Activated CD8-positive, alpha-beta memory T cell treated with anti-CD3 and anti-CD28 coated beads, Interleukin-2, amount 10 ng/mL, durations not matched to agents 7 days and 5 days (primary cell): ENCODE data around the gene TMEM150A. TPM values are rescaled to one million over a fixed set of nuclear protein-coding genes. Genes with fewer than 3 reads are reported as not detected.
A peak's percentile ranks its signal among the peaks of the same experiment; 100 is the strongest.

Source experiments
- ATAC-seq: fragments of 150-1000 bp; cut with Tn5 transposase; one replicate; pipeline ENCODE4 v1.10.0; 2021; ENCODE audit warnings: moderate library complexity
- CTCF ChIA-PET: fragments of 350-600 bp; sonication (Branson Sonifier 250); formaldehyde crosslinking; loops from one replicate; lab custom pipeline; 2021; ENCODE audit warnings: antibody characterized with exemption; lab: Charles Lee
- DNase-seq: peaks from one replicate; pipeline ENCODE4 v3.0.0-alpha.2; 2020
- H3K27ac Mint-ChIP-seq: one replicate; pipeline ENCODE4 v1.8.0; 2021; ENCODE audit warnings: mild to moderate bottlenecking, mixed read lengths
- H3K27me3 Mint-ChIP-seq: one replicate; pipeline ENCODE4 v1.8.0; 2021; ENCODE audit warnings: mixed read lengths
- H3K36me3 Mint-ChIP-seq: one replicate; pipeline ENCODE4 v1.8.0; 2021; ENCODE audit warnings: mild to moderate bottlenecking, mixed read lengths
- H3K4me1 Mint-ChIP-seq: one replicate; pipeline ENCODE4 v1.8.0; 2021; ENCODE audit warnings: mixed read lengths
- H3K4me3 Mint-ChIP-seq: one replicate; pipeline ENCODE4 v1.8.0; 2021; ENCODE audit warnings: mild to moderate bottlenecking, moderate library complexity, mixed read lengths
- H3K9me3 Mint-ChIP-seq: one replicate; pipeline ENCODE4 v1.8.0; 2022; ENCODE audit warnings: low read depth, mixed read lengths
- total RNA-seq, 2 experiments: library from RNA; stranded (reverse); gene quantifications; one replicate each; pipeline ENCODE4 v1.2.3, GENCODE V29; 2021

The TMEM150A gene
- 1 to 10 TPM in 1 of 2 experiments, under 1 TPM in 1; 0.91 to 1.7 TPM for total RNA-seq

DNA sequence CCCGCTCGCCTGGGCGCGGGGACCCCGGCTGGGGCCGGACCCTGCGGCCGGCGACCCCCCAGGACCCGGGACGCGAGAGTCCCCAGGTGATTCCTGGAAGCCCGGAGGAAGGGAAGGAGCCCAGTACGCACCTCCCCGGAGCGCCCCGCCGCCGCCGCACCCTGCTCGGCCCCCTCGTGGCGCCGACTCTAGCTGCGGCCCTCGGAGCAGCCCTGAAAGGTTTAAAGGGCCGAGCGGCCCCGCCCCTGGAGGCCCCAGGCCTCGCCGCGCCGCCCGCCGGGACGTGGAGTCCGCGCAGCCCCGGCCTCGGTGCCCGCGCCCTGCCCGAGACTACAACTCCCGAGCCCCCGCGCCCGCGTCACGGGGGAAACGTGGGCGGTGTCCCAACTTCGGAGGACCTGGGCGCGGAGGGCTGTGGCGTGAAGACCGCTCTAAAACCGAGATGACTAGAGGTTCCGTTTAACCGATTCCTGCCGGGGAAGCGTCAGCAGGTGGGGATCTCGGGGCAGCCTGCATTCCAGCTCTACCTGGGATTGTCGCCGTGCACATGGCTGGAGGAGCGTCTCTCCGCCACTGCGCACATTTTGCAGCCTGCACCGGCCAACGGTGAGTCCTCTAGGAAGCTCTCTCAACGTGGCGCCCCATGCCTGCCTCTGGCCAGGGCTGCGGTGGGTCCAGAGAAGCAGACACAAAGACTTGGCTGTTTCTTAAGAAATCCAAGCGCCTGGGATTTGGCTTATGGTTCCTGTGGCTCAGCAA is at the start of gene TMEM150A:
Gene TMEM150A, minus strand, starts transcription at position 223 of the 759 bp plus-strand sequence. CDS start 750 bp downstream, outside the sequence.
- H3K4me3 Mint-ChIP-seq, result peak within 1 kb of the TSS; percentile 77

GRCh38 chr2:85652056-85652455 is 49.6 kb upstream of the TMEM150A start:
- Mint-ChIP-seq H3K36me3 (peaks cover 39% of the 10 kb centered on the region), H3K4me3 (no peak overlapping the region), H3K4me1 (peaks cover 14% of the 10 kb centered on the region), H3K27ac (no peak overlapping the region), H3K27me3 (no peaks in the 10 kb centered on the region), H3K9me3 (no peaks in the 10 kb centered on the region)
- no peak for ATAC-seq
- DNase-seq, result no peak
- CTCF ChIA-PET, result interaction anchor here (1.0 to 1.5 kb wide), 3 partner anchors 14 to 162 kb away, joined by 3 to 6 read pairs (median 6); no protein-coding TSS in a partner anchor

More for the DNA sequence above, at the start of gene TMEM150A:
- Mint-ChIP-seq H3K27me3 (peaks cover 2% of the 10 kb centered on the region), H3K4me1 (peaks cover 20% of the 10 kb centered on the region), H3K9me3 (no peaks in the 10 kb centered on the region), H3K36me3 (peaks cover 6% of the 10 kb centered on the region), H3K27ac (no peak within 1 kb of the TSS)
- DNase-seq (peak; percentile 88), ATAC-seq (peak; percentile 97)
- CTCF ChIA-PET, result interaction anchor here (1.5 kb wide), 1 partner anchor 8 kb away, joined by 3 read pairs; no protein-coding TSS in a partner anchor

- no peaks in the 10 kb centered on the region for H3K27me3 Mint-ChIP-seq
- H3K27ac Mint-ChIP-seq, result no peak overlapping the region
- no peaks in the 10 kb centered on the region for H3K9me3 Mint-ChIP-seq
- peaks cover 11% of the 10 kb centered on the region for H3K4me1 Mint-ChIP-seq
- ATAC-seq (no peak), DNase-seq (no peak)
- H3K4me3 Mint-ChIP-seq, result no peak overlapping the region
- CTCF ChIA-PET, result interaction anchor here (0.6 to 4.0 kb wide), 6 partner anchors 8 to 78 kb away, joined by 3 to 28 read pairs (median 5); no protein-coding TSS in a partner anchor
- peaks cover 45% of the 10 kb centered on the region for H3K36me3 Mint-ChIP-seq
Observed at GRCh38 chr2:85651097-85651496, 48.6 kb upstream of the TMEM150A start.

DNA sequence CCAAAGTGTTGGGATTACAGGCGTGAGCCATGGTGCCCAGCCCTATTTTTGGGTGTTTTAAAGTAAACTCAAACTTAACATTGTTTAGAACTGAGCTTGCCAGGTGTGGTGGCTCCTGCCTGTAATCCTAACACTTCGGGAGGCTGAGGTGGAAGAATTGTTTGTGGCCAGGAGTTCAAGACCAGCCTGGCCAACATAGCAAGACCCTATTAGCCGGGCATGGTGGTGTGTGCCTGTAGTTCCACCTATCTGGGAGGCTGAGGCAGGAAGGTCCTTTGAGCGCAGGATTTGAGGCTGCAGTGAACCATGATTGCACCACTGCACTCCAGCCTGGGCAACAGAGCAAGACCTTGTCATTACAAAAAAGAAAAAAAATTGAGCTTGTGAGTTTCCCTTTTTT is 48.0 kb upstream of the TMEM150A start:
- peaks cover 49% of the 10 kb centered on the region for H3K36me3 Mint-ChIP-seq
- CTCF ChIA-PET, result interaction anchor here (1.0 to 4.0 kb wide), 8 partner anchors 9 to 79 kb away, joined by 3 to 28 read pairs (median 5); no protein-coding TSS in a partner anchor
- H3K27me3 Mint-ChIP-seq, result no peaks in the 10 kb centered on the region
- DNase-seq (no peak), ATAC-seq (no peak)
- peaks cover 8% of the 10 kb centered on the region for H3K4me1 Mint-ChIP-seq
- H3K4me3 Mint-ChIP-seq, result no peak overlapping the region
- no peaks in the 10 kb centered on the region for H3K9me3 Mint-ChIP-seq
- no peak overlapping the region for H3K27ac Mint-ChIP-seq

- no peaks in the 10 kb centered on the region for H3K27me3 Mint-ChIP-seq
- no peaks in the 10 kb centered on the region for H3K9me3 Mint-ChIP-seq
- CTCF ChIA-PET, result interaction anchor here (1.0 to 4.0 kb wide), 16 partner anchors 10 to 164 kb away, joined by 3 to 28 read pairs (median 4); no protein-coding TSS in a partner anchor
- H3K27ac Mint-ChIP-seq, result no peak overlapping the region
- H3K4me1 Mint-ChIP-seq, result peaks cover 8% of the 10 kb centered on the region
- H3K36me3 Mint-ChIP-seq, result peaks cover 52% of the 10 kb centered on the region
- ATAC-seq, result no peak
- H3K4me3 Mint-ChIP-seq, result no peak overlapping the region
- no peak for DNase-seq
Observed at GRCh38 chr2:85649201-85650190, 47.0 kb upstream of the TMEM150A start.

DNA sequence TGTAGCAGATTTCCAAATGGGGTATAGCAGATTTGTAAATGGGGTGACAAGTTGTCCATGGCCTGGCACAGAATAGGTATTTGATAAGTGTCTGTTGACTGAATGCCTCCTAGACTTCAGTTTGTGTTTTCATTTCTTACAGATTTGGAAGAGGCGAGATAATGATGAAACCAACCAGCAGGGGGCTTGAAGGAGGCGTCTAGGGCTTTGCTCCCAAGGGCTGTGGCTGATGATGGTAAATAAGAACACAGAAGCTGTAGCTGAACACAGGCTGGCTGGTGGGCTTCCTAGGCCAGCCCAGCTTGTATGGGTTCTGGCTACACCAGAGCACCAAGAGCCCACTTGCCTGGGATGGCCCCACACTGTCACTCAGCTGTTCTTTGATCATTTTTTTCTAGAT is 46.1 kb upstream of the TMEM150A start:
- peak overlapping the region; percentile 22 for H3K27ac Mint-ChIP-seq

DNA sequence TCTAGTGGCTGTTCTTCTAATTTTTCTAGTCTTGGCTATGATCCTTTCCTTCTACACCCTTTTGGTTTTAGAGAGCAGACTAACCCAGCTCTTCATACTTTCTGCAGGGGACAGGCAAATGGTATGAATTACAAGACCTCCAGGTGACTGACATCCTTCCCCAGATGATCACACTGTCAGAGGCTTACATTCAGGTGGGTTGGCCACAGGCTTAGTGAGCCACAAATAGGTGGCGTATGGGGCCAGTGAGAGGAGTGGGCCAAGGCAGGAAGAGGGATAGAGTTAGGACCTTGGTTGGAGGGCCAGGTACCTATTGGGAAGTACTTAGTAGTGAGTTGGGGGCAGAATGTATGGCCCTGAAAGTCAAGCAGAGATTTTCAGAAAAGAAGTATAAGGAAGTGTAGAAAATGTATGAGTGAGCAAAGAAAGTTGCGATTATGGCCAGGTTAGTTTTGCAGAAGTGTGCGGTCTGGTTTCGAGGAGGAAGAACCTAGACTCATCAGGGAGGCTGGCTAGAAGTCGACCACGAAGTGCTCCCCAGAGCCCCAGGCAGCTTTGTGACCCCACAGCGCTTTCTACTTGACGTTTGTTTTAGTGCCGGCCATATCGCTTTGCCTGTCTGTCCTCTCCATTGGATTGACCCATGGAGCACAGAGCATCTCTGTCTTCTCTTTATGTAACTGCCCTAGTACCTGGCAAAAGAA is 45.5 kb upstream of the TMEM150A start:
- H3K4me3 Mint-ChIP-seq, result no peak overlapping the region

More for the DNA sequence above, 46.1 kb upstream of the TMEM150A start:
- ATAC-seq (peak; percentile 60), DNase-seq (peak; percentile 45)
- Mint-ChIP-seq H3K36me3 (peaks cover 53% of the 10 kb centered on the region), H3K4me1 (peaks cover 5% of the 10 kb centered on the region), H3K9me3 (no peaks in the 10 kb centered on the region), H3K4me3 (no peak overlapping the region), H3K27me3 (no peaks in the 10 kb centered on the region)
- CTCF ChIA-PET, result interaction anchor here (0.6 to 4.0 kb wide), 13 partner anchors 9 to 165 kb away, joined by 3 to 28 read pairs (median 4); no protein-coding TSS in a partner anchor

DNA sequence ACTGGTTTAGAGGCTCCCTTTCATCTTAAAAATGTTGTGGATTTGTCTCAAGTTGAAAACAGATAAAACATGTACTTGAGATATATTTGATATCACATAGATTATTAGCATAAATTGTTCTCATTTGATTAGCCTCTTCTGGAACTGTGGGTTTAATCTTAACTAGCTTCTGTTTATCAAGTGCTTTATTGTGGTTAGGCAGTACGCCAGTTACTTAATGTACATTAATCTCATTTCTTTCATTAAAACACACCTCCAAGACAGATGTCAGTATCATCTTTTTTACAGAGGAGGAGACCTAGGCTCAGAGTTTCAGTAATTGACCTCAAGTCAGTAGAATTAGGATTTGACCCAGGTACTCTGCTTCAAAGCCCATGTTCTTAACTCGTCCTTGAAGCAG is 43.7 kb upstream of the TMEM150A start:
- Mint-ChIP-seq H3K9me3 (no peaks in the 10 kb centered on the region), H3K27me3 (no peaks in the 10 kb centered on the region), H3K4me3 (no peak overlapping the region), H3K27ac (no peak overlapping the region), H3K4me1 (peaks cover 25% of the 10 kb centered on the region), H3K36me3 (peaks cover 60% of the 10 kb centered on the region)
- CTCF ChIA-PET, result interaction anchor here (1.0 to 2.0 kb wide), 3 partner anchors 9 to 168 kb away, joined by 3 to 15 read pairs (median 5); no protein-coding TSS in a partner anchor
- ATAC-seq (no peak), DNase-seq (no peak)

More for the DNA sequence above, 45.5 kb upstream of the TMEM150A start:
- peak overlapping the region; percentile 22 for H3K27ac Mint-ChIP-seq
- H3K4me1 Mint-ChIP-seq, result peaks cover 7% of the 10 kb centered on the region
- CTCF ChIA-PET, result interaction anchor here (0.6 to 4.0 kb wide), 12 partner anchors 9 to 166 kb away, joined by 3 to 28 read pairs (median 4); no protein-coding TSS in a partner anchor
- DNase-seq (no peak), ATAC-seq (no peak)
- H3K27me3 Mint-ChIP-seq, result no peaks in the 10 kb centered on the region
- H3K9me3 Mint-ChIP-seq, result no peaks in the 10 kb centered on the region
- H3K36me3 Mint-ChIP-seq, result peaks cover 54% of the 10 kb centered on the region

GRCh38 chr2:85644909-85645308 is 42.4 kb upstream of the TMEM150A start:
- H3K4me3 Mint-ChIP-seq, result no peak overlapping the region
- H3K9me3 Mint-ChIP-seq, result no peaks in the 10 kb centered on the region
- ATAC-seq, result no peak
- no peak for DNase-seq
- no peak overlapping the region for H3K27ac Mint-ChIP-seq
- peaks cover 27% of the 10 kb centered on the region for H3K4me1 Mint-ChIP-seq
- CTCF ChIA-PET, result interaction anchor here (1.0 to 2.0 kb wide), 3 partner anchors 8 to 105 kb away, joined by 3 to 15 read pairs (median 3); no protein-coding TSS in a partner anchor
- peaks cover 67% of the 10 kb centered on the region for H3K36me3 Mint-ChIP-seq
- H3K27me3 Mint-ChIP-seq, result no peaks in the 10 kb centered on the region

DNA sequence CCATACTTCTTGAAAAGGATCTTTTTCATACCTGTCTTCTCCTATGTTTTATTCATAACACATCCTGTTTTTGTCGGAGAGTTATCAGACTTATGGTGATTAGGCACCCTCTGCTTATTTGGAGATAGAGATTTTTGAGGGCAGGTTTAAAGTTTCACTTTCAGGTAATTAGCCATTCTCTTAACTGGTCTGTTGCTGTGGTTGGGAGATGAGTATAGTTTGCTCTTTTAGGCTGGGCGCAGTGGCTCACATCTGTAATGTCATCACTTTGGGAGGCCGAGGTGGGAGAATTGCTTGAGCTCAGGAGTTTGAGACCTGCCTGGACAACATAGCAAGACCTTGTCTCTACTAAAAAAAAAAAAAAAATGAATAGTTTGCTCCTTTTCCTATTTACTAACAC is 40.2 kb upstream of the TMEM150A start:
- Mint-ChIP-seq H3K4me1 (peaks cover 23% of the 10 kb centered on the region), H3K27me3 (no peaks in the 10 kb centered on the region), H3K27ac (peak overlapping the region; percentile 82), H3K4me3 (no peak overlapping the region), H3K9me3 (no peaks in the 10 kb centered on the region), H3K36me3 (peaks cover 64% of the 10 kb centered on the region)
- peak; percentile 59 for DNase-seq
- ATAC-seq, result peak; percentile 90
- CTCF ChIA-PET, result interaction anchor here (0.9 to 1.6 kb wide), 4 partner anchors 8 to 86 kb away, joined by 3 to 4 read pairs (median 3); no protein-coding TSS in a partner anchor

DNA sequence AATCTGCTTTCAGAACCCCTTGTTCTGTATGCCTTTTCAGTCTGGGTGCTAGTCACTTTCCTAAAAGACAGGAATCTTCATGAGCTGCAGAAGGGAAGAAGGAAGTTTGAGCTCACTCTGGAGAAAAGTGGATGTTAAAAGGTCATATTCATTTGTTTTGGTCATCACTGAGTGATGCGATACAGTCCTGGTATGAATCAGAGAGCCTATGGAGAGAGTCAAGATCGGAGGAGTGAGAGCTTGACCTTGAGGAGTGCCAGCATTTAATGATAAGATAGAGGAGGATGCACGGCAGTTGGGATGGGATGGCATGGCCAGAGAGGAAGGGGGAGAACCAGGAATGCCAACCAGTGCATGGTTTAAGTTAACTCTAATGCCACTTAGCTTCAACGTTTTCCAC is 33.1 kb upstream of the TMEM150A start:
- no peaks in the 10 kb centered on the region for H3K27me3 Mint-ChIP-seq
- H3K9me3 Mint-ChIP-seq, result no peaks in the 10 kb centered on the region
- CTCF ChIA-PET, result interaction anchor here (0.8 to 3.4 kb wide), 12 partner anchors 8 to 254 kb away, joined by 3 to 28 read pairs (median 4); no protein-coding TSS in a partner anchor
- no peak overlapping the region for H3K4me3 Mint-ChIP-seq
- H3K36me3 Mint-ChIP-seq, result peaks cover 62% of the 10 kb centered on the region
- H3K27ac Mint-ChIP-seq, result no peak overlapping the region
- no peak for ATAC-seq
- H3K4me1 Mint-ChIP-seq, result peaks cover 13% of the 10 kb centered on the region
- DNase-seq, result no peak

GRCh38 chr2:85635011-85635410 is 32.5 kb upstream of the TMEM150A start:
- peaks cover 65% of the 10 kb centered on the region for H3K36me3 Mint-ChIP-seq
- H3K27me3 Mint-ChIP-seq, result no peaks in the 10 kb centered on the region
- CTCF ChIA-PET, result interaction anchor here (0.6 to 1.7 kb wide), 7 partner anchors 8 to 357 kb away, joined by 3 to 5 read pairs (median 3); no protein-coding TSS in a partner anchor
- H3K27ac Mint-ChIP-seq, result no peak overlapping the region
- H3K4me1 Mint-ChIP-seq, result peaks cover 15% of the 10 kb centered on the region
- H3K4me3 Mint-ChIP-seq, result no peak overlapping the region
- H3K9me3 Mint-ChIP-seq, result no peaks in the 10 kb centered on the region
- DNase-seq (no peak), ATAC-seq (no peak)
